ENCODE results near the gene CNGA1.

Gene CNGA1

DNA sequence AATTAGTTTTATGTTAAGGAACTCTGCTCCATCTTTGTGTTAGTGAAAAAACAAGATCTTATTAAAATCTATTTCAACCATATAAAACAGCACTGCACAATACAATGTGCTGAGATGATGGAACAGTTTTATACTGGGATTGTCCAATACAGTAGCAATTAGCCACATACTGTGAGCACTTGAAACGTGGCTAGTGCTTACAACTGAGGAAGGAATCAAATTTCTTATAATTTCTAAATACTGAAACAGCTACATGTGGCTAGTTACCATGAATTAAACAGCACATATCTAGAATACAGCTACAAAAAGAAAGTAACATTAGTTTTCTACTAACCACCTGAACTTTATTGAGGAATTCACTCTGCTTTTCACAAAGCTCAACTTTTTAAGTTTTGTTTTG is 116.8 kb downstream of the CNGA1 start:
- DNase-seq (ENCODE audit: low read depth) = no peak

DNA sequence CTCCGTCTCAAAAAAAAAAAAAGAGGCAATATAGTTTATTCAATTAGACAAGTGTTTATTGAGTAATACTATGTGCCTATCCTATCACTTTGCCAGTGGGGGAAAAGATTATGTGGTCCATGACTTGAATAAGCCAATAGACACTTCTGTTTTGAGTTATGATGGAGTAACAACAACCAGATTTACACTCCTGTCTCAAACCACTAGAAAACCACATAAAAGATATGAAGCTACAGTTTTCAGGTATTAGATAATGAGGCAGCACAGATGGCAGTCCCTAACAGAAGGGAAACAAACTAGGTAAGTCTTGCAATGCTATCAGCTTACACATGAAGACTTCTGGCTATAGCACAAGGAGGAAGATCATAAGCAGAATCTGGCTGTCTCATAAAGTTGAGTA is 124.6 kb downstream of the CNGA1 start:
- DNase-seq (ENCODE audit: low read depth) = no peak
